HG02610 (cell line): ENCODE results near the gene DAZAP1.

Experiments used
- ATAC-seq: cut with Tn5 transposase; IDR thresholded peaks from one replicate; pipeline ENCODE4 v1.9.1; 2021; ENCODE audit warnings: mild to moderate bottlenecking, moderate library complexity; ENCODE audit not compliant: unreplicated experiment

The DAZAP1 gene

GRCh38 chr19:1423436-1424191 is 16.2 kb downstream of the DAZAP1 start:
- no peak for ATAC-seq

GRCh38 chr19:1424192-1424955 is 17.0 kb downstream of the DAZAP1 start:
- ATAC-seq = no peak

DNA sequence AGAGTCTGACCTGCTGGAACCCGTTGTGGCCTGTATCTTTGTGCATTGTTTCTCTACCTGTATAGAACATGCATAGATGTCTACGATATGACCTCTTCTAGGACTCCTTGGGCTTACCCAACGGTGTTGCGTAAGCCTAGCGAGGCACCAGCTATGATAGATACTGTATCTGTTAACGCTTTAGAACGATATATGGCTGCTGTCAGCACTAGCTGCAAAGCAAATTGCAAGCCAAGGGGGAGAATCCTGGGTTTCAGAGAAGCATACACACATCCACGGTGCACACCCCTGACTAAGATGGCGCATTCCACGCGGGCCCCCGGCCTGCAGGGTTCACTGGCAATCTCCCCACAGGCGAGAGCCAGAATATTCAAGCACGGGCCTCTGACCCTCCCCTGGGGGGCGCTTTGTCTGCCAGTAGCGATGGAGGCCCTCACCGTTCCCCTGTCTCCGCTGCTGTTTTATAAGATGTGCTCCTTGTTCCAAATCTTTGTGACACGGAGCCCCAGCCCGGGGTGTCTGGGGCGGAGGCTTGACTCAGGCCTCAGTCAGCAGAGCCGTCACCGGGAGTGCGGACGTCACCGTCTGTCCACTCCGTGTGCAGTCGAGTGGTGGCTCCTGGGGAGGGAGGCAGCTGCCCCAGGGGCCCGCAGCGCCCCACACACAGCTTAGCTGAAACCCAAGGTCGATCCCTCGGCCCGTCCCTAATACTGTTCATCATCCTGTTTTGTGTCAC is 17.9 kb downstream of the DAZAP1 start:
- no peak for ATAC-seq

DNA sequence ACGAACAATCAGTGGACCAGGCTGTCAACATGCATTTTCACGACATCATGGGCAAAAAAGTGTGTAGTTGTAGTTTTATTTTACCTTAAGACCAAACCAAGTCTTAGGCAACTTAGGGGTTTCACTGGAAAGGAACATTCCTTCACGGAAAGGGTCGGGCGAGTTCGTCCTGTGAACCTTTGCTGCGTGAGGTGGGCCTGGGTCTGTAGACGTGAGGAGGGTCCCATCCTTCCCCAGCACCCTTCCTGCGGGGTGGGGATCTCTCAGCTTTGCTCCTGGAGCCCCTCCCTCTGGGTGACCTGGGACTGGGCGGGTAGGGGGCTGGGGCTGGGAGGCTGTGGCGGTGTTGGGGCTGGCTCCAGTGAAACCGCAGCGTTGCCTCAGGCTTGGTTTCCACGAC is 18.5 kb downstream of the DAZAP1 start:
- no peak for ATAC-seq

DNA sequence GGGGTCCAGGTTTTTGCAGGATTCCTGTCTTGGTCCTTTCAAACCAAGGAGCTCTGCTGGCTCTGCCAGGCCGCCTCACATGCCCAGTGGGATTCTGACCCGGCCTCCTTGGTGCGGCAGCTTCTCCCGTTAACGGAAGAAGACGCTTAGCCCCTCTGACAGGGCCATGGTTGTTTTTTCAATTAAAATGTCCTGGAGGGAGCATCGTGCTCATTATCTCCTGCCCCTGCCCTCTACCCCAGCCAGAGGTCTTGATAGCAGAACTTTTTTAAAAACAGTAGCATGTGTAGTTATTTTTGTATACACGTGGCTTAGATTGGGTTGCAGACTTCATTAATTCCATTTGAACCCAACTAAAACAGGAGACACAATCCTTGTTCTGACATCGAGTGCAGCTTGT is 19.4 kb downstream of the DAZAP1 start:
- no peak for ATAC-seq

- ATAC-seq = no peak
Measured at GRCh38 chr19:1427221-1427920, 20.0 kb downstream of the DAZAP1 start.

- ATAC-seq = no peak
Measured at GRCh38 chr19:1428738-1429391, 21.5 kb downstream of the DAZAP1 start.

- no peak for ATAC-seq
Measured at GRCh38 chr19:1429750-1430149, 22.4 kb downstream of the DAZAP1 start.

DNA sequence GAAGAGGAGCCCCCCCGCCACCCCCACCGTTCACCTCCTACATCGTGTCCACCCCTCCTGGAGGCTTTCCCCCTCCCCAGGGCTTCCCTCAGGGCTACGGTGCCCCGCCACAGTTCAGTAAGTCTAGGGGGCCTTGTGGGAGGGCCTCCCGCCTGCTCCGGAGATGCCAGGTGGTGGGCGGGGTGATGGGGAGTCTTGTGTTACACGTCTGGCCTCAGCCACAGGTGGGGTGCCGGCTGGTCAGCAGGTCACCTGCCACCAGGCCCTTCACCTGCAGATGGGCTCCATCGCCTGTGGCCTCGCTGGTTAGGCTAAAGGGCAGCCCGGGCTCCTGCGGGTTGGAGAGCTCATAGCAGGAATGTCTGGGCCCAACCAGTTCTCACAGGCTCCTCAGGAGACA is 22.9 kb downstream of the DAZAP1 start:
- no peak for ATAC-seq

GRCh38 chr19:1431759-1432506 is 24.5 kb downstream of the DAZAP1 start:
- no peak for ATAC-seq

GRCh38 chr19:1432507-1432887 is 25.1 kb downstream of the DAZAP1 start:
- no peak for ATAC-seq

- no peak for ATAC-seq
Measured at GRCh38 chr19:1433119-1434039, 26.0 kb downstream of the DAZAP1 start.

- no peak for ATAC-seq
Measured at GRCh38 chr19:1434040-1434366, 26.6 kb downstream of the DAZAP1 start.

DNA sequence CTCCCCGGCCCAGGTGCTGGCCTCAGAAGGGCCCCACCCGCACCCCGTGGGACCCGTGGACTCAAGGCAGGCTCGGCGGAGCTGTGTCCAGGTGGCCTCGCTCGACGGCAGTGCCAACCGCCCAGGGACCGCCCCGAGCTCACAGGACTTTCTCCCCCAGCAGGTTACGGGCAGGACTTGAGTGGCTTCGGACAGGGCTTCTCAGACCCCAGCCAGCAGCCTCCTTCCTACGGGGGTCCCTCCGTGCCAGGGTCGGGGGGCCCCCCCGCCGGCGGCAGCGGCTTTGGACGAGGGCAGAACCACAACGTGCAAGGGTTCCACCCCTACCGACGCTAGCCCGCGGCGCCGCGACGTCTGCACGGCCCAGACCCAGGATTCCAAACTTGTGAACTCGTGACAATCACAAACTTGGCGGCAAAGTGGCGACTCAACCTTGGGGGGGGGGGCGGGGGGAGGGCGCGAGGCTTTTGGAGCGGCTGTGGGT is 27.2 kb downstream of the DAZAP1 start:
- no peak for ATAC-seq

DNA sequence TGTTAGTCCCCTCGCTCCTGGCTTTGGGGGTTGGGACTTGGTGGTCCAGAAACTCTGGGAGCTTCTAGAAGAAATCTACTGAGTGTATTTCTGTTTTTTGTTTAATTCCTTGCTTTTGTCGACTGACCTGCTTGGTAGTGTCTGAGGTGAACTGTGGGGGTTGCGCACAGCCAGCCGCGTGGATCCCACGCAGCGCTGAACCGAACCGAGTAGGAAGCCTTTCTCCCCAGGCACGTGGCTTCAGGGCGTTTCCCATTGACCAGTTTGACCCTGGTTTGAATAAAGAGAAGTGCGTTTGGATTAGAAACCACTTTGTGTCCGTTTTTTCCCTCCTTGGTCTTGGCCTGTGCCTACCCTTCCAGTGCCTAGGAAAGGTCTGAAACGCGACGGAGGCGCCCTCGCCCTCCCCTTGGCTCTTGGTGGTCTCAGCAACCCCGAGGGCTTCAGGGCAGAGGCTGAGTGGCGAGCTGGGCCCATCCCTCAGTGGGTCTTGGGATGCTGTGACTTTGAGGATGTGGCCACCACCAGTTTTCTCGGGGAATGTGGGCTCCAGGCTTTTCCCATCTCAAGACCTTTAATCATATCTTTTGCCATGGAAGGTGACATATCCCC is 28.1 kb downstream of the DAZAP1 start:
- no peak for ATAC-seq

- ATAC-seq = no peak
Measured at GRCh38 chr19:1437609-1438008, 30.2 kb downstream of the DAZAP1 start.

DNA sequence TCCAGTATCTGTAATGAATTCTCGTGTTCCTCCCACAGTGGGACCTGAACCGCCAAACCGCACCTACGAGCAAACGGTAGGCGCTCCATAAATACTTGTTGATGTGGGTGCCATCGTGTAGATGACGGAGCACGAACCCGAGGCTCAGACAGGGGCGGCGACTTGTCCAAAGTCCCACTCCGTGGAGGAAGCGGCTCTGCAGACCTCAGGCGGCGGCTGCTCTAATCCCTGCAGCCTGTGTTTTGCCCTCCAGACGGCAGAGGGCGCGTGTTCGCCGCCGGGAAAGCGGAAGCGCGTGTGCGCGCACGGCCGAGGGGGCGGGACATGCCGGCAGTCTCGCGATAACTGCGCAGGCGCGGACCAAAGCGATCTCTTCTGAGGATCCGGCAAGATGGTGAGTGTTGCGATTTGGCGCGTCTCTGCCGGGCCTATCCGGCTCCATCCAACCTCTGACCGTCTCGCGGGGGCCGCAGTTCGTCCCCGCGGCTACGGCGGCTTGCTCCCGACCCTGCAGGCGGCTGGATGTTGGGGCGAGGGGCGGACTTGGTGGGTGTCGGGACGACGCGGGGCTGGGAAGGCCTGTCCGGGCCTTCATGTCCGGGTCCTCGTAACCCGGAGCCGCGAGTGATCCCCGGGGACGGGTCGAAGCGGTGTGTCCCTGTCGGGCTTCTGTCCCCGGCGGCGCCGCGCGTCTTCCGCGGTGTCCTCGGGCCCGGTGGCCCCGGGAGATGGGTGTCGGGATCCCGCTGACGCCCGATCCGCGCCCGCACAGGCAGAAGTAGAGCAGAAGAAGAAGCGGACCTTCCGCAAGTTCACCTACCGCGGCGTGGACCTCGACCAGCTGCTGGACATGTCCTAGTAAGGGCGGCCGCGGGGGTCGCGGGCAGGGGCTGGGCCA is 30.9 kb downstream of the DAZAP1 start, which contains the start of gene RPS15:
Gene RPS15, plus strand, starts transcription at position 362 of the 898 bp plus-strand sequence. Its CDS starts 30 bp downstream, at position 392.
- peak; percentile 64 for ATAC-seq
